ENCODE data around the gene PLA2G4E. TPM values are rescaled to one million over a fixed set of nuclear protein-coding genes. Genes with fewer than 3 reads are reported as not detected.

PLA2G4E gene
- total and polyA plus RNA-seq, 7 donors = 0.13 TPM; not detected in 6

DNA sequence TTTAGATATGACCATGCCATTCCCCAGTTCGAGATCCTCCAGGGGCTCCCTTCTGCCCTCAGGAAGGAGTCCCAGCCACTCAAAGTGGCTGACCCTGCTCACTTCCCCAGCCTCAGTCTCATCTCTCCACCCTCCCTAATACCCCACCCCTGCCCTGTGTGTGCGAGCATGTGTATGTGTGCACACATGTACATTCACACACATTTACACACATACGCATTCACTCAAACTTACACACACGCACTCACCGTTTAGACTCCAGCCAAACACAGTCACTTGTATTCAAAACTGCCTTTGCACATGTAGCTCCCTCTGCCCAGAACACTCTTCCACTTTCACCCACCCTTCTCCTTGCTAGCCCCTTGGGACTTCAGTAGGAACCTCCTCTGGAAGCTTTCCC, 11.4 kb downstream of the PLA2G4E start:
- no peak for DNase-seq
- TF ChIP-seq EP300 (IDR thresholded peaks at IDR 0.05) = no peak
- TF ChIP-seq, protein P1, sequence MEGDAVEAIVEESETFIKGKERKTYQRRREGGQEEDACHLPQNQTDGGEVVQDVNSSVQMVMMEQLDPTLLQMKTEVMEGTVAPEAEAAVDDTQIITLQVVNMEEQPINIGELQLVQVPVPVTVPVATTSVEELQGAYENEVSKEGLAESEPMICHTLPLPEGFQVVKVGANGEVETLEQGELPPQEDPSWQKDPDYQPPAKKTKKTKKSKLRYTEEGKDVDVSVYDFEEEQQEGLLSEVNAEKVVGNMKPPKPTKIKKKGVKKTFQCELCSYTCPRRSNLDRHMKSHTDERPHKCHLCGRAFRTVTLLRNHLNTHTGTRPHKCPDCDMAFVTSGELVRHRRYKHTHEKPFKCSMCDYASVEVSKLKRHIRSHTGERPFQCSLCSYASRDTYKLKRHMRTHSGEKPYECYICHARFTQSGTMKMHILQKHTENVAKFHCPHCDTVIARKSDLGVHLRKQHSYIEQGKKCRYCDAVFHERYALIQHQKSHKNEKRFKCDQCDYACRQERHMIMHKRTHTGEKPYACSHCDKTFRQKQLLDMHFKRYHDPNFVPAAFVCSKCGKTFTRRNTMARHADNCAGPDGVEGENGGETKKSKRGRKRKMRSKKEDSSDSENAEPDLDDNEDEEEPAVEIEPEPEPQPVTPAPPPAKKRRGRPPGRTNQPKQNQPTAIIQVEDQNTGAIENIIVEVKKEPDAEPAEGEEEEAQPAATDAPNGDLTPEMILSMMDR (IDR thresholded peaks at IDR 0.05) = no peak
- no peak overlapping the region for H3K4me3 ChIP-seq
- no peaks in the 10 kb centered on the region for H3K36me3 ChIP-seq
- H3K27ac ChIP-seq = no peak overlapping the region
- H3K27me3 ChIP-seq = no peaks in the 10 kb centered on the region
- no peaks in the 10 kb centered on the region for H3K9me3 ChIP-seq
- H3K4me1 ChIP-seq = no peaks in the 10 kb centered on the region
- 92 to 94% methylated on average over 5 of the region's 5 CpGs for WGBS, 2 donors
- intact Hi-C loops (cut with DNase I) = no loop called here

DNA sequence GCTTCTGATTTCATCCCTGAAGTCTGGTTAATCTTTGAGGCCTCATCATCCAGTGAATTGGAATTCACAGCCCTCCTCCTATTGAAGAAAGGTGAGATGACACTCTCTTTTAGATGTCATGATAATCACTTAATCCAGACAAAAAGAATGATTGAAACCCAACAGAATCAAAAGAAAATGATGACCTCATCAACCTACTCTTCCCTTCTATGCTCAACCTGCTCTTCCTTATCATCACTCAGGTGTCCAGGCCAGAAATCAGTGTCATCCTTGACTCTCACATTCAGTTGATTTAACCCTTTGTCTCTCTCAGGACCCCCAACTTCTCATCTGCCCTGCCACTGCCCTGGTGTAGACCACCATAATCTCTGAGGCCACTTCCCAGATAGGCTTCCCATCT, 11.8 kb downstream of the PLA2G4E start:
- no peak for TF ChIP-seq EP300 (IDR thresholded peaks at IDR 0.05)
- TF ChIP-seq POLR2AphosphoS5 (IDR thresholded peaks at IDR 0.05) = no peak
- no peak for TF ChIP-seq POLR2A (IDR thresholded peaks at IDR 0.05)
- TF ChIP-seq, protein P1 (IDR thresholded peaks at IDR 0.05) = no peak
- Histone ChIP-seq H3K4me3 (no peak overlapping the region), H3K36me3 (no peaks in the 10 kb centered on the region), H3K27me3 (no peaks in the 10 kb centered on the region), H3K27ac (no peak overlapping the region), H3K9me3 (no peaks in the 10 kb centered on the region), H3K4me1 (no peaks in the 10 kb centered on the region)
- DNase-seq = no peak
- intact Hi-C loops (cut with DNase I) = no loop called here

DNA sequence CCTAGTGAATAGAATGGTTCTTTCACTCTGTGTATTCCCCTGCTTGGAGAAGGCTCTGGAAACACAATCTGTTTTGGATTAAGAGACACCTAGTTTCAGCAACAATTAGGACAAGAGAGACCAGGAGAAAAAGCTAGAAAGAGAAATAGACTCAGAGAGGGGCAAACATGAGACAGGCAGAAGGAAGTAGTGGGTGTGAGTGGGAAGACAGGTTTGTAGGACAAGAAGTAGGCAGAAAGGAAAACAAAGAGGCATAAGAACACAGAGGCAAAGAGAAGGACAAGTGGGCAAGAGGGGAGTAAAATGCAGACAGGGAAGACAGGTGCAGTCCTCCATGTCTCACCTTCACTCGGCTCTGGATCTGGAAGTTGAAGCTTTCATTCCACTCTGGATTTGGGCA, 13.5 kb downstream of the PLA2G4E start:
- intact Hi-C loops (cut with DNase I) = no loop called here
- Histone ChIP-seq H3K27me3 (no peaks in the 10 kb centered on the region), H3K4me1 (no peaks in the 10 kb centered on the region), H3K9me3 (no peaks in the 10 kb centered on the region), H3K36me3 (no peaks in the 10 kb centered on the region), H3K27ac (no peak overlapping the region), H3K4me3 (no peak overlapping the region)
- no peak for TF ChIP-seq POLR2A (IDR thresholded peaks at IDR 0.05)
- TF ChIP-seq, protein P1 (IDR thresholded peaks at IDR 0.05) = no peak
- TF ChIP-seq EP300 (IDR thresholded peaks at IDR 0.05) = no peak
- no peak for DNase-seq
- 93 to 95% methylated on average over 1 of the region's 1 CpG for WGBS, 2 donors

DNA sequence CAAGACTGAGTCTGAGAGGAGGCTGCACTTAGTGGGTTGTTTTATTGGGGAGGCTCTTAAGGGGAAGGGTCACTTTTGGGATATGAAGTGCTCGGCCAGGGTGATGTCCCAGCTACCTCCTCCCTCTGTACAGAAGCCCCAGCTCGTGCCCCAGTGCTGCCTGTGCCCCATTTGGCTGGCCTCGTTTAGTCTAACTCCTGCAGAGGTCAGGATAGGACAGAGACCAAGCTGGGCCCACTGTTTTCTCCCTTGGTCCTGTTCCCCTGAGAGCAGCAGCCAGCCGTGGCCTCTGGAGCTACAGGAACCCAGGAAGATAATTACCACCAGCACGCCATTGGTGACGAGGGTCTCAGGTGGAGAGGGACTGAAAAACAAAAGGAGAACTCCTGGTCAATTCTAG, 18.5 kb downstream of the PLA2G4E start:
- no peaks in the 10 kb centered on the region for H3K36me3 ChIP-seq
- no peaks in the 10 kb centered on the region for H3K4me1 ChIP-seq
- no peaks in the 10 kb centered on the region for H3K9me3 ChIP-seq
- TF ChIP-seq POLR2AphosphoS5 (IDR thresholded peaks at IDR 0.05) (no peak), EP300 (IDR thresholded peaks at IDR 0.05) (no peak), POLR2A (IDR thresholded peaks at IDR 0.05) (no peak)
- TF ChIP-seq, protein P1 (IDR thresholded peaks at IDR 0.05) = no peak
- no peak overlapping the region for H3K27ac ChIP-seq
- intact Hi-C loops (cut with DNase I) = no loop called here
- DNase-seq = no peak
- no peak overlapping the region for H3K4me3 ChIP-seq
- WGBS, 2 donors = 82% methylated on average over 6 of the region's 6 CpGs
- no peaks in the 10 kb centered on the region for H3K27me3 ChIP-seq

DNA sequence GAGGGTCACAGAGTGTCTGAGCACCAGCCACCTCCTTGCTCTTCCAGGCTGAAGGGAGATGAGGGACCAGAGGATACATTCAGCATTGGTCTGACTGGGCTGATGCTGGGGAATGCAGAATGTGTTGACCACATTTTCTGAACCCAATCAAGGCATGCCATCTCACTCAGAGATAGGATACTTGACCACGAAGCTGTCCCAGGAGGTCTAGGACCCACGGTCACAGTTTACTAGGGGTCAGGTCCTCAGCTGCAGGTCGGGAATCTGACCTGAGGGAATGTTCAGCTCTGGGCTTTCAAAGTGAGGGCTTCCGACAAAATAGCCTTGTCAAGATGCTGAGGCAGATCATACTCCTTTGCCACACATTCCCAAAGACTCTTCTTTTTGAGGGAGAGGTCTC, 19.6 kb downstream of the PLA2G4E start:
- Histone ChIP-seq H3K36me3 (no peaks in the 10 kb centered on the region), H3K27me3 (no peaks in the 10 kb centered on the region), H3K9me3 (no peaks in the 10 kb centered on the region), H3K27ac (no peak overlapping the region), H3K4me1 (no peaks in the 10 kb centered on the region), H3K4me3 (no peak overlapping the region)
- DNase-seq = no peak
- intact Hi-C loops (cut with DNase I) = no loop called here
- TF ChIP-seq POLR2A (IDR thresholded peaks at IDR 0.05) (no peak), EP300 (IDR thresholded peaks at IDR 0.05) (no peak)
- TF ChIP-seq, protein P1 (IDR thresholded peaks at IDR 0.05) = no peak
- 71 to 84% methylated on average over 4 of the region's 4 CpGs for WGBS, 2 donors
